SK-N-SH (cell line): ENCODE data around the gene CCT4. TPM values are rescaled to one million over a fixed set of nuclear protein-coding genes. Genes with fewer than 3 reads are reported as not detected.

Experiments
- CTCF ChIA-PET: fragments of 300-600, 350-600 bp; formaldehyde crosslinking; extraction: SDS; loops from one replicate; lab custom pipeline; 2021; lab: Yijun Ruan, JAX
- POLR2A ChIA-PET: fragments of 350-600 bp; sonication (Branson Sonifier 250); formaldehyde crosslinking; extraction: SDS; loops from one replicate; lab custom pipeline; 2020; ENCODE audit warnings: antibody characterized with exemption, inconsistent platforms; lab: Yijun Ruan, JAX
- DNase-seq: peaks from one replicate; pipeline ENCODE4 v3.0.0; 2012
- H2AFZ ChIP-seq: fragments of 200-600 bp; sonication (generic); 2 replicates; pipeline ENCODE4 v1.8.1; 2016; ENCODE audit warnings: antibody characterized with exemption, mild to moderate bottlenecking, low read depth
- H3F3A ChIP-seq: fragments of 200-600 bp; sonication (generic); replicated peaks from 2 replicates; pipeline ENCODE3; 2016; ENCODE audit warnings: antibody characterized with exemption, mild to moderate bottlenecking; ENCODE audit not compliant: insufficient read depth
- H3K27ac ChIP-seq, 2 experiments: fragments of 200-500 bp in 1 of 2; fragments of 200-600 bp in 1 of 2; sonication (Bioruptor generic) in 1 of 2; sonication (generic), shearing (Covaris generic) in 1 of 2; 2 replicates each; pipeline versions ENCODE4 v1.5.1 to v1.6.1; 2014 to 2016; ENCODE audit warnings: low read depth in 2 of 2, inconsistent platforms in 1 of 2, low read length in 1 of 2, mild to moderate bottlenecking in 1 of 2, mixed read lengths in 1 of 2
- H3K27me3 ChIP-seq: fragments of 200-600 bp; sonication (generic), shearing (Covaris generic); 2 replicates; pipeline ENCODE4 v1.6.1; 2016; ENCODE audit warnings: mixed run types; ENCODE audit not compliant: insufficient read depth
- H3K36me3 ChIP-seq, 2 experiments: fragments of 200-500 bp in 1 of 2; fragments of 200-600 bp in 1 of 2; sonication (Bioruptor generic) in 1 of 2; sonication (generic) in 1 of 2; replicated peaks in 1 of 2; 2 replicates each; pipeline versions ENCODE3 to v1.5.1; 2014 to 2016; ENCODE audit warnings: low read length in 1 of 2, mild to moderate bottlenecking in 1 of 2; ENCODE audit not compliant: insufficient read depth in 2 of 2, control insufficient read depth in 1 of 2
- H3K4me1 ChIP-seq, 2 experiments: fragments of 200-500 bp in 1 of 2; fragments of 200-600 bp in 1 of 2; sonication (Bioruptor generic) in 1 of 2; sonication (generic), shearing (Covaris generic) in 1 of 2; 2 replicates each; pipeline versions ENCODE4 v1.5.1 to v1.6.1; 2014 to 2016; ENCODE audit warnings: low read depth in 1 of 2, low read length in 1 of 2, mixed run types in 1 of 2; ENCODE audit not compliant: insufficient read depth in 2 of 2, control insufficient read depth in 1 of 2
- H3K4me2 ChIP-seq: fragments of 200-600 bp; sonication (generic), shearing (Covaris generic); 2 replicates; pipeline ENCODE4 v1.6.1; 2017; ENCODE audit warnings: mixed run types
- H3K4me3 ChIP-seq, 2 experiments: fragments of 200-500 bp in 1 of 2; fragments of 200-600 bp in 1 of 2; sonication (Bioruptor generic) in 1 of 2; sonication (generic), shearing (Covaris generic) in 1 of 2; 2 replicates each; pipeline versions ENCODE4 v1.5.1 to v1.8.1; 2014 to 2016; ENCODE audit warnings: low read depth in 2 of 2, inconsistent platforms in 1 of 2, low read length in 1 of 2, mild to moderate bottlenecking in 1 of 2, mixed read lengths in 1 of 2, moderate library complexity in 1 of 2
- H3K79me2 ChIP-seq: fragments of 200-600 bp; sonication (generic); 2 replicates; pipeline ENCODE4 v1.8.1; 2017; ENCODE audit warnings: mild to moderate bottlenecking; ENCODE audit not compliant: insufficient read depth
- H3K9ac ChIP-seq: fragments of 200-600 bp; sonication (generic); 2 replicates; pipeline ENCODE4 v1.6.1; 2017; ENCODE audit warnings: mixed run types
- H3K9me2 ChIP-seq: fragments of 200-600 bp; sonication (generic); 2 replicates; pipeline ENCODE4 v1.6.1; 2017; ENCODE audit warnings: mixed run types
- H3K9me3 ChIP-seq: fragments of 200-600 bp; sonication (generic); 2 replicates; pipeline ENCODE4 v1.6.1; 2017; ENCODE audit warnings: mixed run types, mild to moderate bottlenecking, moderate library complexity
- H4K20me1 ChIP-seq: fragments of 200-600 bp; sonication (generic); 2 replicates; pipeline ENCODE4 v1.6.1; 2017; ENCODE audit warnings: mild to moderate bottlenecking, mixed run types; ENCODE audit not compliant: insufficient read depth
- CHD2 ChIP-seq: fragments of 150-350 bp; IDR thresholded peaks from 2 replicates; pipeline ENCODE4 v1.6.1; 2018; ENCODE audit warnings: low read length; ENCODE audit not compliant: partially characterized antibody
- CTCF ChIP-seq: fragments of 200-600 bp; sonication (generic); IDR thresholded peaks from 2 replicates; pipeline ENCODE4 v1.6.1; 2017; ENCODE audit warnings: antibody characterized with exemption, mild to moderate bottlenecking, moderate library complexity
- ELF1 ChIP-seq: IDR thresholded peaks from 2 replicates; pipeline ENCODE4 v1.4.0; 2012
- EP300 ChIP-seq, 2 experiments: IDR thresholded peaks; 2 replicates each; pipeline versions ENCODE4 v1.4.0 to v1.6.1; 2012; ENCODE audit warnings: borderline replicate concordance in 1 of 2, low read depth in 1 of 2, low read length in 1 of 2
- EZH2phosphoT487 ChIP-seq: fragments of 200-600 bp; sonication (generic); IDR thresholded peaks from 2 replicates; pipeline ENCODE4 v1.6.1; 2017; ENCODE audit warnings: low read depth, mixed run types, mild to moderate bottlenecking, antibody characterized with exemption, moderate library complexity, borderline replicate concordance
- FOSL2 ChIP-seq: IDR thresholded peaks from 2 replicates; pipeline ENCODE4 v1.4.0; 2012; ENCODE audit warnings: low read depth, mild to moderate bottlenecking, moderate library complexity, borderline replicate concordance
- FOXJ3 ChIP-seq: sonication (generic); formaldehyde crosslinking; IDR thresholded peaks from 2 replicates; pipeline ENCODE4 v1.5.1; 2020; ENCODE audit warnings: mild to moderate bottlenecking, missing genetic modification reagents
- GABPA ChIP-seq: IDR thresholded peaks from 2 replicates; pipeline ENCODE4 v1.4.0; 2012; ENCODE audit warnings: low read depth, mild to moderate bottlenecking
- GATA2 ChIP-seq: sonication (generic); formaldehyde crosslinking; IDR thresholded peaks from 2 replicates; pipeline ENCODE4 v1.5.0; 2020; ENCODE audit warnings: mild to moderate bottlenecking, missing genetic modification reagents
- IRF3 ChIP-seq: fragments of 150-350 bp; IDR thresholded peaks from 2 replicates; pipeline ENCODE4 v1.6.1; 2016; ENCODE audit warnings: mild to moderate bottlenecking, low read depth, low read length
- JUND ChIP-seq: IDR thresholded peaks from 2 replicates; pipeline ENCODE4 v1.4.0; 2012
- MAX ChIP-seq: IDR thresholded peaks from 2 replicates; pipeline ENCODE4 v1.4.0; 2012; ENCODE audit warnings: low read depth
- MEF2A ChIP-seq: IDR thresholded peaks from 2 replicates; pipeline ENCODE4 v1.4.0; 2012; ENCODE audit warnings: low read depth, borderline replicate concordance
- MXI1 ChIP-seq: IDR thresholded peaks from 2 replicates; pipeline ENCODE4 v1.6.1; 2012; ENCODE audit warnings: mild to moderate bottlenecking, low read depth, low read length, improper control_type of control experiment
- PBX3 ChIP-seq: IDR thresholded peaks from 2 replicates; pipeline ENCODE4; 2012
- POLR2AphosphoS5 ChIP-seq: IDR thresholded peaks from 2 replicates; pipeline ENCODE4 v1.6.1; 2012; ENCODE audit warnings: low read depth, low read length
- RAD21 ChIP-seq: IDR thresholded peaks from 2 replicates; pipeline ENCODE4 v1.6.1; 2012; ENCODE audit warnings: mild to moderate bottlenecking, low read length
- REST ChIP-seq: IDR thresholded peaks from 2 replicates; pipeline ENCODE4 v1.6.1; 2012; ENCODE audit warnings: mild to moderate bottlenecking, low read depth, low read length, moderate library complexity
- RFX5 ChIP-seq: IDR thresholded peaks from 2 replicates; pipeline ENCODE4 v1.6.1; 2012; ENCODE audit warnings: mild to moderate bottlenecking, improper control_type of control experiment, low read length
- SIN3A ChIP-seq: IDR thresholded peaks from 2 replicates; pipeline ENCODE4 v1.6.1; 2012; ENCODE audit warnings: low read depth, mild to moderate bottlenecking, low read length, moderate library complexity, borderline replicate concordance
- TAF1 ChIP-seq: IDR thresholded peaks from 2 replicates; pipeline ENCODE4 v1.6.1; 2012; ENCODE audit warnings: low read depth, mild to moderate bottlenecking, low read length, moderate library complexity, borderline replicate concordance
- TCF12 ChIP-seq: IDR thresholded peaks from 2 replicates; pipeline ENCODE4 v1.4.0; 2012
- TEAD4 ChIP-seq: IDR thresholded peaks from 2 replicates; pipeline ENCODE4 v1.4.0; 2012; ENCODE audit warnings: mild to moderate bottlenecking, borderline replicate concordance; ENCODE audit not compliant: insufficient read depth
- USF1 ChIP-seq: IDR thresholded peaks from 2 replicates; pipeline ENCODE4 v1.4.0; 2012; ENCODE audit warnings: low read depth, borderline replicate concordance
- YY1 ChIP-seq: IDR thresholded peaks from 2 replicates; pipeline ENCODE4 v1.4.0; 2012; ENCODE audit warnings: low read depth, mild to moderate bottlenecking
- WGBS: methylation state at CpG from one replicate; pipeline ENCODE4 v1.1.6; 2017; ENCODE audit warnings: low lambda C conversion rate; 5-methylcytosine and 5-hydroxymethylcytosine counted together
- polyA plus RNA-seq, 3 experiments: library from polyadenylated mRNA; depleted of rRNA; stranded (reverse); fragments of >200 nt; gene quantifications; 2 replicates each; pipeline ENCODE4 v1.2.3, GENCODE V29; 2012

The CCT4 gene
- polyA plus RNA-seq, 1 of the 3 experiments (the other 2 are of a cell fraction), result 75.0 TPM

GRCh38 chr2:61853847-61854563, 34.5 kb downstream of the CCT4 start, which contains the start of gene FAM161A:
Gene FAM161A (minus strand): TSS chr2:61854060. CDS start chr2:61854041, 19 bp downstream.
- Histone ChIP-seq H4K20me1 (no peaks in the 10 kb centered on the region), H3K9me2 (no peaks in the 10 kb centered on the region), H3K36me3 (no peaks in the 10 kb centered on the region), H3K4me2 (peak within 1 kb of the TSS; percentile 91), H3K27me3 (no peaks in the 10 kb centered on the region), H3K9ac (peak within 1 kb of the TSS; percentile 70), H3K27ac (peak within 1 kb of the TSS; percentile 70 to 96), H3K4me1 (peaks cover 0 to 4% of the 10 kb centered on the region in 2 experiments; a peak in 1 of 4 replicates), H3K79me2 (no peaks in the 10 kb centered on the region), H3K4me3 (peak within 1 kb of the TSS; percentile 85 to 94), H2AFZ (peak within 1 kb of the TSS; percentile 91), H3K9me3 (no peaks in the 10 kb centered on the region), H3F3A (peaks cover 3% of the 10 kb centered on the region)
- ChIA-PET CTCF (interaction anchor here (0.8 to 1.9 kb wide), 4 partner anchors 12 to 319 kb away, joined by 3 to 5 read pairs (median 4); no protein-coding TSS in a partner anchor), POLR2A (interaction anchor here (1.5 to 1.7 kb wide), 3 partner anchors 8 to 90 kb away, joined by 3 to 6 read pairs (median 5); no protein-coding TSS in a partner anchor)
- DNase-seq, result peak; percentile 93
- under 1% methylated on average over 19 of the region's 50 CpGs for WGBS
- no peak; a peak in 1 of 4 replicates for TF ChIP-seq EP300 (IDR thresholded peaks at IDR 0.05; ENCODE audit: borderline replicate concordance in 1 of 2, low read depth in 1 of 2, low read length in 1 of 2)
- TF ChIP-seq TCF12, result no peak; the same call in 1 of the 2 replicates
- TF ChIP-seq TEAD4, result no peak
- peak; percentile 60 for TF ChIP-seq YY1
- TF ChIP-seq JUND, result no peak
- no peak for TF ChIP-seq MEF2A
- no peak for TF ChIP-seq TAF1
- no peak for TF ChIP-seq REST
- TF ChIP-seq RAD21, result no peak
- TF ChIP-seq IRF3, result no peak
- no peak for TF ChIP-seq RFX5
- no peak for TF ChIP-seq CHD2
- TF ChIP-seq FOSL2, result no peak
- TF ChIP-seq MXI1, result peak; percentile 66; the same call in 1 of the 2 replicates
- TF ChIP-seq MAX, result peak; percentile 63
- 0 out of 2 replicates have a peak, but pooled peaks have one; percentile 6 for TF ChIP-seq GABPA
- TF ChIP-seq ELF1, result no peak
- peak; percentile 94 for TF ChIP-seq SIN3A
- no peak for TF ChIP-seq USF1
- no peak for TF ChIP-seq GATA2 (CRISPR knock-in tag)
- no peak for TF ChIP-seq PBX3
- no peak for TF ChIP-seq FOXJ3 (CRISPR knock-in tag)
- peak; percentile 56; the same call in 1 of the 2 replicates for TF ChIP-seq POLR2AphosphoS5
- TF ChIP-seq EZH2phosphoT487, result no peak
- no peak for TF ChIP-seq CTCF
